HepG2 (cell line): ENCODE results near the gene APOC3. TPM values are rescaled to one million over a fixed set of nuclear protein-coding genes. Genes with fewer than 3 reads are reported as not detected.

ENCODE experiments used
- GFI1 ChIP-seq: sonication (generic); formaldehyde crosslinking; IDR thresholded peaks from 2 replicates; pipeline ENCODE4 v1.5.0; 2020; ENCODE audit warnings: missing genetic modification reagents, mild to moderate bottlenecking, borderline replicate concordance
- HNRNPLL ChIP-seq: fragments of 200-400 bp; formaldehyde crosslinking; IDR thresholded peaks from 2 replicates; pipeline ENCODE4 v1.6.1; 2017; ENCODE audit warnings: mild to moderate bottlenecking, low read depth, low read length; ENCODE audit not compliant: poor library complexity, severe bottlenecking
- HOXA5 ChIP-seq: sonication (generic); formaldehyde crosslinking; IDR thresholded peaks from 2 replicates; pipeline ENCODE4 v1.4.0; 2020; ENCODE audit warnings: missing genetic modification reagents
- NFKB2 ChIP-seq: sonication (generic); formaldehyde crosslinking; IDR thresholded peaks from 2 replicates; pipeline ENCODE4 v1.4.0; 2020; ENCODE audit warnings: missing genetic modification reagents, borderline replicate concordance
- STAT5B ChIP-seq: sonication (generic); formaldehyde crosslinking; IDR thresholded peaks from 2 replicates; pipeline ENCODE4 v1.4.0; 2020; ENCODE audit warnings: missing genetic modification reagents
- TFE3 ChIP-seq: IDR thresholded peaks from 2 replicates; pipeline ENCODE4 v1.6.1; 2016
- TGIF2 ChIP-seq: IDR thresholded peaks from 2 replicates; pipeline ENCODE4 v1.6.1; 2016; ENCODE audit warnings: control low read depth, missing compliant biosample characterization
- THAP11 ChIP-seq: IDR thresholded peaks from 2 replicates; pipeline ENCODE4 v1.6.1; 2016; ENCODE audit warnings: missing biosample characterization, missing genetic modification reagents
- ZBTB21 ChIP-seq: sonication (generic); formaldehyde crosslinking; IDR thresholded peaks from 2 replicates; pipeline ENCODE4 v1.4.0; 2020; ENCODE audit warnings: missing genetic modification reagents
- ZBTB40 ChIP-seq, 2 experiments: fragments of 450-650 bp in 1 of 2; sonication (generic) in 1 of 2; formaldehyde crosslinking in 1 of 2; IDR thresholded peaks; 2 replicates each; pipeline versions ENCODE4 v1.6.1 to v1.8.0; 2016 to 2022; ENCODE audit warnings: antibody characterized with exemption in 1 of 2, mild to moderate bottlenecking in 1 of 2, missing genetic modification reagents in 1 of 2
- ZNF839 ChIP-seq: sonication (generic); formaldehyde crosslinking; IDR thresholded peaks from 2 replicates; pipeline ENCODE4 v1.4.0; 2020; ENCODE audit warnings: missing genetic modification reagents, mild to moderate bottlenecking, borderline replicate concordance
- ZSCAN21 ChIP-seq: sonication (generic); formaldehyde crosslinking; IDR thresholded peaks from 2 replicates; pipeline ENCODE4 v1.8.0; 2022; ENCODE audit warnings: mild to moderate bottlenecking, missing genetic modification reagents, moderate library complexity, borderline replicate concordance
- polyA plus RNA-seq, 8 experiments: library from polyadenylated mRNA; depleted of rRNA in 3 of 8; stranded (reverse) in 7 of 8; unstranded in 1 of 8; fragments of >200 nt; fragmentation: Illumina TruSeq in 4 of 8; extraction: Trizol in 4 of 8; gene quantifications; 2 replicates each; pipeline versions ENCODE4 v1.2.1 to v1.2.3, GENCODE V29; 2011 to 2016; ENCODE audit warnings: low read depth in 4 of 8, missing spikeins in 1 of 8, mixed read lengths in 1 of 8; ENCODE audit not compliant: insufficient read depth in 1 of 8
- total RNA-seq, 5 experiments: library from RNA; depleted of rRNA; stranded (reverse); fragments of >200 nt; fragmentation: Illumina TruSeq; extraction: Trizol; gene quantifications; 2 replicates each; pipeline ENCODE4 v1.2.3, GENCODE V29; 2016; ENCODE audit warnings: low read depth in 1 of 5
- TF ChIP-seq, protein P1 (sequence below): IDR thresholded peaks from 2 replicates; pipeline ENCODE4 v1.6.1; 2018; ENCODE audit warnings: missing genetic modification reagents, mild to moderate bottlenecking, missing compliant biosample characterization
- TF ChIP-seq, protein P2 (sequence below): sonication (generic); formaldehyde crosslinking; IDR thresholded peaks from 2 replicates; pipeline ENCODE4 v1.5.0; 2020; ENCODE audit warnings: missing genetic modification reagents

Gene APOC3
- total and polyA plus RNA-seq, 2 of the 13 experiments (the other 11 are each of a cell fraction or from before 2014, with no cell fraction given): 314 to 687 TPM

DNA sequence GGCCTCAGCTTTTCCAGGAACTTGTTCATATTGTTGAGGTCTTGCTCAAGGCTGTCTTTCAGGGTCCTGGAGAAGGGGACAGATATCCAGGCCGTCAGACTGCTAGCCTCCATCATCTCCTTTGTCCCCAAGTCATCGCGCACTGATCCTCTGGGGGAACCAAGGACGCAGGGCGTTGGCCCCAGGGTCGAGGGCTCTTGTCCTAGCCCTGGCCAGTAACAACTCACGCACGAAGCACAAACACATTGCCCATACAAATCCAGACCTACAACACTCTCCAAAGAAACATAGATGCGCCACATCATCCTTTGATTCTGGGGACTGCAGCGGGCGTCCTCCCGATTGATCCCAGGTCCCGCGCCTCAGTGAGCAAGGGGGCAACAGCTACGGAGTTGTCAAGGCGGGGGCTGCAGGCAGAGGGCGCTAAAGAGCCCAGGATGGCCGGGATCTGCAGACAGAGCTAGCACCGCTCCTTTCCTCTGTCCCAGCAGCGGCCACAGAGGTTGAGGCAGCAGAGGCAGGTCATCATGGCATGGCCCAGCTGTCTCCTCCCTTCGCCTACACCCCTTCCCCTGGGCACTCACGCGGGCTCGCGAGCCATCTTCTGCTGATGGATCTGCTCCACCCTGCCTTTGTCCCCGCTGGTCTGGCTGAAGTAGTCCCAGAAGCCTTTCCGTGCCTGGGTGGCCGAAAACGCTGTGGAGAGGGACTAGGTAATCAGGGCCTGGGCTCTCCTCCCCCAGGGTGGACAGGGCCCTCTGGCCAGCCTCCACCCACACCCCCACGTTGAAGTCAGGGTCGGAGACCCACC, 38.5 kb upstream of the APOC3 start (continued):
- TF ChIP-seq TFE3 (CRISPR knock-in tag) (no peak), HOXA5 (CRISPR knock-in tag) (peak; percentile 78; the same call in 1 of the 2 replicates), STAT5B (CRISPR knock-in tag) (no peak), ZSCAN21 (CRISPR knock-in tag) (peak; percentile 49; the same call in 1 of the 2 replicates), THAP11 (CRISPR knock-in tag) (peak; percentile 39; the same call in 1 of the 2 replicates), ZBTB40 (IDR thresholded peaks at IDR 0.05) (no peak), ZBTB40 (CRISPR knock-in tag; IDR thresholded peaks at IDR 0.05) (no peak; the same call in 1 of the 2 replicates), ZNF839 (CRISPR knock-in tag) (peak; percentile 29; the same call in 1 of the 2 replicates), TGIF2 (CRISPR knock-in tag) (peak; percentile 71), ZBTB21 (CRISPR knock-in tag) (no peak), HNRNPLL (peak; percentile 38), GFI1 (CRISPR knock-in tag) (peak; percentile 49; the same call in 1 of the 2 replicates), NFKB2 (CRISPR knock-in tag) (0 out of 2 replicates have a peak, but pooled peaks have one; percentile 30)
- TF ChIP-seq, protein P1, sequence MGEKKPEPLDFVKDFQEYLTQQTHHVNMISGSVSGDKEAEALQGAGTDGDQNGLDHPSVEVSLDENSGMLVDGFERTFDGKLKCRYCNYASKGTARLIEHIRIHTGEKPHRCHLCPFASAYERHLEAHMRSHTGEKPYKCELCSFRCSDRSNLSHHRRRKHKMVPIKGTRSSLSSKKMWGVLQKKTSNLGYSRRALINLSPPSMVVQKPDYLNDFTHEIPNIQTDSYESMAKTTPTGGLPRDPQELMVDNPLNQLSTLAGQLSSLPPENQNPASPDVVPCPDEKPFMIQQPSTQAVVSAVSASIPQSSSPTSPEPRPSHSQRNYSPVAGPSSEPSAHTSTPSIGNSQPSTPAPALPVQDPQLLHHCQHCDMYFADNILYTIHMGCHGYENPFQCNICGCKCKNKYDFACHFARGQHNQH (CRISPR knock-in tag): peak; percentile 62; the same call in 1 of the 2 replicates
- TF ChIP-seq, protein P2, sequence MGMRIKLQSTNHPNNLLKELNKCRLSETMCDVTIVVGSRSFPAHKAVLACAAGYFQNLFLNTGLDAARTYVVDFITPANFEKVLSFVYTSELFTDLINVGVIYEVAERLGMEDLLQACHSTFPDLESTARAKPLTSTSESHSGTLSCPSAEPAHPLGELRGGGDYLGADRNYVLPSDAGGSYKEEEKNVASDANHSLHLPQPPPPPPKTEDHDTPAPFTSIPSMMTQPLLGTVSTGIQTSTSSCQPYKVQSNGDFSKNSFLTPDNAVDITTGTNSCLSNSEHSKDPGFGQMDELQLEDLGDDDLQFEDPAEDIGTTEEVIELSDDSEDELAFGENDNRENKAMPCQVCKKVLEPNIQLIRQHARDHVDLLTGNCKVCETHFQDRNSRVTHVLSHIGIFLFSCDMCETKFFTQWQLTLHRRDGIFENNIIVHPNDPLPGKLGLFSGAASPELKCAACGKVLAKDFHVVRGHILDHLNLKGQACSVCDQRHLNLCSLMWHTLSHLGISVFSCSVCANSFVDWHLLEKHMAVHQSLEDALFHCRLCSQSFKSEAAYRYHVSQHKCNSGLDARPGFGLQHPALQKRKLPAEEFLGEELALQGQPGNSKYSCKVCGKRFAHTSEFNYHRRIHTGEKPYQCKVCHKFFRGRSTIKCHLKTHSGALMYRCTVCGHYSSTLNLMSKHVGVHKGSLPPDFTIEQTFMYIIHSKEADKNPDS (CRISPR knock-in tag): 0 out of 2 replicates have a peak, but pooled peaks have one; percentile 48
